Gastroesophageal sphincter (tissue), 3 donors: ENCODE measurements around the gene ABCC1.

Source experiments
- EP300 ChIP-seq: sonication (generic); formaldehyde crosslinking; IDR thresholded peaks from one replicate; pipeline ENCODE4 v1.6.1; 2017; ENCODE audit warnings: antibody characterized with exemption, mild to moderate bottlenecking
- POLR2AphosphoS5 ChIP-seq: sonication (generic); formaldehyde crosslinking; IDR thresholded peaks from one replicate; pipeline ENCODE4 v1.6.1; 2017; ENCODE audit warnings: antibody characterized with exemption
- TF ChIP-seq, protein P1 (sequence below), 4 experiments: fragments of 200-600 bp in 2 of 4; fragments of 450-650 bp in 2 of 4; sonication (generic) in 1 of 4; IDR thresholded peaks; one replicate each; pipeline ENCODE4 v1.5.1; 2017 to 2019; ENCODE audit warnings: antibody characterized with exemption in 4 of 4, mild to moderate bottlenecking in 2 of 4, moderate library complexity in 2 of 4

DNA sequence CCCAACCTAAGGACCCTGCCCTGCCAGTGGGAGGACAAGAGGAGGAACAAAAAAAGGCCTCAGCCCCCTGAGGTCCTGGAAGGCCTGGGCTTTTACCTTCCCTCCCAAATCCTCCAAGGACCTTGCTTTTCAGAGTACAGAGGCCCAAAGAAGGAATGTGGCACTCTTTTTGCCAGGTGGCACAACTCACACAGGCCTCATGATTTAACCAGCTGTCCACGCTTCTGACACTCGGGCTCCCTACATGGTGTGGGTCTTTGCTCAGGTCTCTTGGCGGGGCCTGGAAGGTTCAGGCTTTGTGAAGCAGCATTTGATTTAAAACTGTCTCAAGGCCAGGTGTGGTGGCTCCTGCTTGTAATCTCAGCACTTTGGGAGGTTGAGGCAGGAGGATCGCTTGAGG, 153.3 kb downstream of the ABCC1 start:
- TF ChIP-seq, protein P1, sequence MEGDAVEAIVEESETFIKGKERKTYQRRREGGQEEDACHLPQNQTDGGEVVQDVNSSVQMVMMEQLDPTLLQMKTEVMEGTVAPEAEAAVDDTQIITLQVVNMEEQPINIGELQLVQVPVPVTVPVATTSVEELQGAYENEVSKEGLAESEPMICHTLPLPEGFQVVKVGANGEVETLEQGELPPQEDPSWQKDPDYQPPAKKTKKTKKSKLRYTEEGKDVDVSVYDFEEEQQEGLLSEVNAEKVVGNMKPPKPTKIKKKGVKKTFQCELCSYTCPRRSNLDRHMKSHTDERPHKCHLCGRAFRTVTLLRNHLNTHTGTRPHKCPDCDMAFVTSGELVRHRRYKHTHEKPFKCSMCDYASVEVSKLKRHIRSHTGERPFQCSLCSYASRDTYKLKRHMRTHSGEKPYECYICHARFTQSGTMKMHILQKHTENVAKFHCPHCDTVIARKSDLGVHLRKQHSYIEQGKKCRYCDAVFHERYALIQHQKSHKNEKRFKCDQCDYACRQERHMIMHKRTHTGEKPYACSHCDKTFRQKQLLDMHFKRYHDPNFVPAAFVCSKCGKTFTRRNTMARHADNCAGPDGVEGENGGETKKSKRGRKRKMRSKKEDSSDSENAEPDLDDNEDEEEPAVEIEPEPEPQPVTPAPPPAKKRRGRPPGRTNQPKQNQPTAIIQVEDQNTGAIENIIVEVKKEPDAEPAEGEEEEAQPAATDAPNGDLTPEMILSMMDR (IDR thresholded peaks at IDR 0.05), result no peak
- TF ChIP-seq EP300 (no peak), POLR2AphosphoS5 (no peak)
